Measurements from ENCODE around the gene NFATC2IP. TPM values are rescaled to one million over a fixed set of nuclear protein-coding genes. Genes with fewer than 3 reads are reported as not detected.

NFATC2IP gene
- total and polyA plus RNA-seq, 2 of the 13 experiments (the other 11 are each of a cell fraction or from before 2014, with no cell fraction given) = 32.1 to 48.5 TPM

GRCh38 chr16:28936784-28937155 lies 14.0 kb upstream of the NFATC2IP start:
- Histone ChIP-seq H3K79me2 (ENCODE audit: insufficient read depth, low read length) (no peaks in the 10 kb centered on the region), H3K4me2 (ENCODE audit: low read depth, low read length) (peak overlapping the region; percentile 59), H3K4me1 (ENCODE audit: insufficient read depth, low read length) (peaks cover 57% of the 10 kb centered on the region), H3K4me3 (replicated peaks in 1 of 3; ENCODE audit: insufficient read depth in 1 of 3, low read depth in 2 of 3, low read length in 3 of 3) (peak overlapping the region in 1 of 3 experiments; percentile 69; a peak in 1 of 6 replicates), H3K9me3 (ENCODE audit: low read length) (no peaks in the 10 kb centered on the region), H3K36me3 (replicated peaks in 1 of 2; ENCODE audit: control insufficient read depth in 1 of 2, insufficient read depth in 2 of 2, low read length in 2 of 2) (no peaks in the 10 kb centered on the region), H4K20me1 (ENCODE audit: insufficient read depth, low read length) (no peaks in the 10 kb centered on the region), H3K27ac (ENCODE audit: extremely low read length, insufficient read depth, low read length) (no peak overlapping the region), H2AFZ (ENCODE audit: low read length) (no peak overlapping the region), H3K9ac (ENCODE audit: insufficient read depth, low read depth, low read length) (no peak overlapping the region), H3K27me3 (ENCODE audit: control insufficient read depth in 1 of 2, insufficient read depth in 2 of 2, low read length in 2 of 2) (no peaks in the 10 kb centered on the region)
- ChIA-PET POLR2A (interaction anchor here (0.9 to 4.9 kb wide), 17 partner anchors 8 to 742 kb away, joined by 3 to 60 read pairs (median 6); partner anchors contain the start of genes ATXN2L, NFATC2IP, QPRT and RABEP2), CTCF (ENCODE audit: low intra/inter-chr PET ratio, low total read pairs) (interaction anchor here (1.7 kb wide), 1 partner anchor 9 kb away, joined by 7 read pairs; no protein-coding TSS in a partner anchor)
- WGBS (ENCODE audit: low lambda C conversion rate) = 62% methylated on average over 26 of the region's 26 CpGs
- DNase-seq (ENCODE audit: low spot score) (no peak), ATAC-seq (no peak; the same call in 1 of the 3 replicates), FAIRE-seq (no peak)
- intact Hi-C loops (cut with micrococcal nuclease; ENCODE audit: unreplicated experiment) (loop anchor here (2.0 to 5.0 kb wide), 2 partner anchors 14 to 114 kb away; partner anchors contain the start of gene ATXN2L), in situ Hi-C loops (cut with HindIII; ENCODE audit: extremely low pct_ligation_motif_present, low pct_unique_long_range_greater_than_20kb) (loop anchor here (5.0 kb wide), 1 partner anchor 69 kb away; no protein-coding TSS in a partner anchor)
- BruUV-seq (replicated peaks) = no TSS peak
- TF ChIP-seq IKZF5 (CRISPR knock-in tag; IDR thresholded peaks at IDR 0.05) = no peak
- TF ChIP-seq BCLAF1 (IDR thresholded peaks at IDR 0.05) = no peak
- TF ChIP-seq ZNF430 (CRISPR knock-in tag; IDR thresholded peaks at IDR 0.05) = peak; percentile 70
- TF ChIP-seq ZNF75D (CRISPR knock-in tag; IDR thresholded peaks at IDR 0.05; ENCODE audit: borderline replicate concordance) = no peak
- TF ChIP-seq ELF3 (CRISPR knock-in tag; IDR thresholded peaks at IDR 0.05) = no peak
- 0 out of 2 replicates have a peak, but pooled peaks have one; percentile 29 for TF ChIP-seq ZNF792 (CRISPR knock-in tag; IDR thresholded peaks at IDR 0.05)
- TF ChIP-seq ZNF251 (CRISPR knock-in tag; IDR thresholded peaks at IDR 0.05) = no peak
- no peak for TF ChIP-seq MYPOP (CRISPR knock-in tag; IDR thresholded peaks at IDR 0.05)
- TF ChIP-seq, protein P1, sequence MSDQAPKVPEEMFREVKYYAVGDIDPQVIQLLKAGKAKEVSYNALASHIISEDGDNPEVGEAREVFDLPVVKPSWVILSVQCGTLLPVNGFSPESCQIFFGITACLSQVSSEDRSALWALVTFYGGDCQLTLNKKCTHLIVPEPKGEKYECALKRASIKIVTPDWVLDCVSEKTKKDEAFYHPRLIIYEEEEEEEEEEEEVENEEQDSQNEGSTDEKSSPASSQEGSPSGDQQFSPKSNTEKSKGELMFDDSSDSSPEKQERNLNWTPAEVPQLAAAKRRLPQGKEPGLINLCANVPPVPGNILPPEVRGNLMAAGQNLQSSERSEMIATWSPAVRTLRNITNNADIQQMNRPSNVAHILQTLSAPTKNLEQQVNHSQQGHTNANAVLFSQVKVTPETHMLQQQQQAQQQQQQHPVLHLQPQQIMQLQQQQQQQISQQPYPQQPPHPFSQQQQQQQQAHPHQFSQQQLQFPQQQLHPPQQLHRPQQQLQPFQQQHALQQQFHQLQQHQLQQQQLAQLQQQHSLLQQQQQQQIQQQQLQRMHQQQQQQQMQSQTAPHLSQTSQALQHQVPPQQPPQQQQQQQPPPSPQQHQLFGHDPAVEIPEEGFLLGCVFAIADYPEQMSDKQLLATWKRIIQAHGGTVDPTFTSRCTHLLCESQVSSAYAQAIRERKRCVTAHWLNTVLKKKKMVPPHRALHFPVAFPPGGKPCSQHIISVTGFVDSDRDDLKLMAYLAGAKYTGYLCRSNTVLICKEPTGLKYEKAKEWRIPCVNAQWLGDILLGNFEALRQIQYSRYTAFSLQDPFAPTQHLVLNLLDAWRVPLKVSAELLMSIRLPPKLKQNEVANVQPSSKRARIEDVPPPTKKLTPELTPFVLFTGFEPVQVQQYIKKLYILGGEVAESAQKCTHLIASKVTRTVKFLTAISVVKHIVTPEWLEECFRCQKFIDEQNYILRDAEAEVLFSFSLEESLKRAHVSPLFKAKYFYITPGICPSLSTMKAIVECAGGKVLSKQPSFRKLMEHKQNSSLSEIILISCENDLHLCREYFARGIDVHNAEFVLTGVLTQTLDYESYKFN (CRISPR knock-in tag; conservative IDR thresholded peaks at IDR 0.05) = peak; percentile 75
- peak; percentile 15; the same call in 1 of the 2 replicates for TF ChIP-seq POGZ (CRISPR knock-in tag; IDR thresholded peaks at IDR 0.05)
- no peak for TF ChIP-seq NR2F2 (IDR thresholded peaks at IDR 0.05; ENCODE audit: borderline replicate concordance, low read depth)
- no peak for TF ChIP-seq FOXO4 (CRISPR knock-in tag; conservative IDR thresholded peaks at IDR 0.05)
- TF ChIP-seq NCOA2 (CRISPR knock-in tag; IDR thresholded peaks at IDR 0.05) = no peak

Data from HepG2 (cell line).